Activated gamma-delta T cell treated with anti-CD3 and anti-CD28 coated beads, Interleukin-2, amount 50 U/mL, for 16 hours (primary cell): ENCODE data around the gene PRKN.

Source experiments
- DNase-seq: peaks from one replicate; pipeline ENCODE4 v3.0.0-alpha.2; 2020; ENCODE audit warnings: low read depth

The PRKN gene

DNA sequence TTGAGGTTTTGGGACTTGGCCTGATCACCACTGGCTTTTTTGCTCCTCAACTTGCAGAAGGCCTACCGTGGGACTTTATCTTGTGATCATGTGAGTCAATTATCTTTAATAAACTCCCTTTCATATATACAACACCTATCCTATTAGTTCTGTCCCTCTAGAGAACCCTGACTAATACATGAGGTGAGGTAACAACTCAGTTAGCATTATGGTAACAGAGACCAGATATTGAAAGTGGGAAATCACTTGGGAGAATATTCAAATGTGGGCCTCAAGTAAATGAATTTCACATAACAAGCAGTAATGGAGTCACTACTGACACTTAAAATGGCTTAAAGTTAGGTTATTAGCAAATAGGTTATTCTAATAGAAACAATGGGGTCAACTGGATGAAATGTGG is 1015.6 kb downstream of the PRKN start:
- no peak for DNase-seq

- DNase-seq = no peak
These were observed 1016.1 kb downstream of the PRKN start for GRCh38 chr6:161711515-161711914.

GRCh38 chr6:161710698-161711097 is 1016.9 kb downstream of the PRKN start:
- no peak for DNase-seq

DNA sequence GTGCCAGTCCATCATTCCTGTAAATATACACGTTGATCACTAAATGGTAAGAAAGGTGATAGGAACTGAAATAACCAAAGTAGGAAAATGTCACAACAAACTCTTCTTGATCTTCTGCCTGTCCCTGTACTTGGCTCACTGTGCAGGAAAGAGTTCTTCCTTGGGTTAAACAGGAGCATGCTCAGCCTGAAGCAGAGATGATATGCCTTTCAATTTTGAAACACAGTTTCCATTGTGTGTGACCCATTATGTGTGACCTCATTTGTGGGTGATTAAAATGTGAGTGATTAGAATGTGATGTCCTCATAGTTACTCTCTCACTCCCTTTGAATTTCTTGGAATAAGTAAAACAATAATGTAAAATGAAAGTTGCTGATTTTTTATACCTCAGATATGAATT is 1026.5 kb downstream of the PRKN start:
- no peak for DNase-seq

GRCh38 chr6:161696801-161697200 is 1030.8 kb downstream of the PRKN start:
- DNase-seq = no peak

DNA sequence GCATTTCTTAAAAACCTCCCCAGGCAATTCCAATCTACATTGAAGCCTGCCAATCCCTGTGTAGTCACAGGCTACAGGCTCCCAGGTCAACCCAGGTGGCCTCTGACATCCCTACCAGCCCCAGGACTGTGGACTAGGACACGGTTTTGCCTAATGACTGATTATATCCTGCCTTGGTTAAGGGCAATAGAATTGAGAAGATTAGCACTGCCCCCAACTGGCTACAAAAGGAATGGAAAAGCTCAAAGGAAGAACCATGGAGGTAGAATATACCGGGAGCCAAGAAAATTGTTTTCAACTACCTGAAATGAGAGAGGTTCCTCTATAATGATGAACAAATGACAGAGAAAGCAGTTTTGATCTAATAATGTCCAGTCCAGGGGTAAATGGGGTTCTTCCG is 1032.6 kb downstream of the PRKN start:
- DNase-seq = no peak

GRCh38 chr6:161686655-161687054 is 1040.9 kb downstream of the PRKN start:
- no peak for DNase-seq

- DNase-seq = no peak
These were observed 1042.7 kb downstream of the PRKN start for GRCh38 chr6:161684731-161685475.

- no peak for DNase-seq
These were observed 1044.2 kb downstream of the PRKN start for GRCh38 chr6:161683400-161683799.

GRCh38 chr6:161682982-161683381 is 1044.6 kb downstream of the PRKN start:
- DNase-seq = no peak

DNA sequence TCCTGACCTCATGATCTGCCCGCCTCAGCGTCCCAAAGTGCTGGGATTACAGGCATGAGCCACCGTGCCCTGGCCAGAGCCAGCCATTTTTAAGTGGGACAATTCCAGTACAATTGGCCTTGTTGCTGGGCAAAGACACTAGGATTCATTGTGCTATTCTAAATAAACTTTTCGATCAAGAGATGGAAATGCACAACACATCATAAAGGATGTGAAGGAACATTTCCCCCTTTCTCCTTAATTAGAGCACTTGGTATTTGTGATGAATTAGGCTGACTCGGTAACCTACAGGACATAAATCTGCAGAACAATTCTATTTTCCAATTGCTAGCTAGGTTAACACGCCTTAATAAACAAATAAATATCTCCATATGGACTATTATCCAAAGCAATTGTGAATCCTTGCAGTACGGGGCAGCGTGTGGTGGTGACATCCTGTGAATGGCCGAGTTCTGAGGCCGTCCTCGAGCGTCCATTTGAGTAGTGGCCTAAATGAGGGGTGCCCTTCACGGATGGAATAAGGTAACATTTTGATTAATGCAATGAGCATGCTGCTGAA is 1047.5 kb downstream of the PRKN start:
- no peak for DNase-seq

DNA sequence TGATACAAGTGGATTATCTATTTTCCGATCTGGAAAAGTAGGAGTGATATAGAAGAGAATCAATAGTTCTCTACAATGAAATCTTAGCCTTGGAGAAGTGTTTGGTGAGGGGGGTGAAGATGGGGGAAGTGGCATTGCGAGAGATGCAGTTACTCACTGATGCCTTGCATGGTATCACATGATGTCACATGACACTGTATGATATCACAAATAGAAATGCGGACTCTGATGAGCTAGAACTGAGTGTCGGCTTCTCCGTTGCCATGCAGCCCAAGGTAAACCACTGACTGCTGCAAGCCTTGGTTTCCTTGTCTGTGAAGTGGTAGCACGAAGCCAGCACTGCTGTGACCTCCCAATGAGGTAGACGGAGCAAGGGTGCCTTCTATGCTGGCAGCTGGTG is 1050.4 kb downstream of the PRKN start:
- DNase-seq = no peak

GRCh38 chr6:161676586-161676985 is 1051.0 kb downstream of the PRKN start:
- no peak for DNase-seq

GRCh38 chr6:161674930-161675682 is 1052.5 kb downstream of the PRKN start:
- no peak for DNase-seq

- DNase-seq = no peak
These were observed 1054.5 kb downstream of the PRKN start for GRCh38 chr6:161673026-161673425.

GRCh38 chr6:161671117-161671516 is 1056.4 kb downstream of the PRKN start:
- DNase-seq = no peak

DNA sequence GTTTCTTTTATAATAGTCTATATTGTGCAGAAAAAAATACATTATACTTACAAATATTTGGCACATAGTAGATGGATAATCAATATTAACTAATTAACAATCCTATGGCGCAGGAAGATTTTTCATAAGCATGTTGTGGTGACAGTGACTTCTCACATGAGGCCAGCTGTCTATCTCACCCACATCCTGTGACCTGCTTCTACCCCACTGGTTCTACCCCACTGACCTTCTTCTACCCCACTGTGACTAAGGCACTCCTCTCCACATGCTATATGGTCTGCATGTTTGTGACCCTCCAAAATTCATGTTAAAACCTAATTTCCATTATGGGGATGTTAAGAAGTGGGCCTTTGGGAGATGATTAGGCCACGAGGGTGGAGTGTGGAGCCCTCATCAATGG is 1058.9 kb downstream of the PRKN start:
- no peak for DNase-seq

DNA sequence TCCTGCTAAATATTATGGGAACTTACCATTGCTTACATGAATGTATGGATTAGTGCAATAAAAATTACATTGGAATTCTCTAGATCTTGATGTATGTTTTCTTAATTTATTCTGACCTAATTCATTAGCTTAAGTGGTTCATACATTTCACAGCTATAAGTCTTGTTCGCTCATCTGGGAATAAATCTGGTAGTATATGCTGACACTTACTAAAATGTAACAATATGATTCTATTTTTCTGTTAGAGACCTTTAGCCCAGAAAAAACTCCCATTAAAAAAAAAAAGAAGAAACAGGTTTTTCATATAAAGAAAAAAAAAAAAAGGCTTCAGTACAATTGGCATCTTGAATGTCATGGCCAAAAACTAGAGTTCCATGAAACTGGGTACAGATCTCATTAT is 1059.6 kb downstream of the PRKN start:
- no peak for DNase-seq

DNA sequence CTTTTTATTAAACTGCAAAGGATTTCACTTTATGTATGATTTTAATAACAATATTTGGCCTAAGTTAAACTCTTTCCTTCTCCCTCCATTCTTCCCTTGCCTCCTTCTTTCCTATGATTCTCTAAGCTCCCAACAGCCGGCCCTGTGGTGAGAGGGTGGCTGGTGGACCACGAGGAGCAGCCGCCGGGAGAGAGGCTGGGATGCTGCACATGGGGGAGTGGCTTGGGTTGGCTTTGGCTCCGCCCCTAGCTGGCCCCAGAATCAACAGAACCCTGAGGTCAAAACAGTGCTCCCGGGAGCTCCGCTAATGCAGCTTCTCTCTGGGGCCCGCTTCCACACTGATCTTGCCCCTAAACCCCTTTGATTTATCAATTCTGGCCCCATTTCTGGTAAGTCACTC is 1063.9 kb downstream of the PRKN start:
- no peak for DNase-seq

- no peak for DNase-seq
These were observed 1066.6 kb downstream of the PRKN start for GRCh38 chr6:161660666-161661571.

- DNase-seq = no peak
These were observed 1069.4 kb downstream of the PRKN start for GRCh38 chr6:161658211-161658610.

DNA sequence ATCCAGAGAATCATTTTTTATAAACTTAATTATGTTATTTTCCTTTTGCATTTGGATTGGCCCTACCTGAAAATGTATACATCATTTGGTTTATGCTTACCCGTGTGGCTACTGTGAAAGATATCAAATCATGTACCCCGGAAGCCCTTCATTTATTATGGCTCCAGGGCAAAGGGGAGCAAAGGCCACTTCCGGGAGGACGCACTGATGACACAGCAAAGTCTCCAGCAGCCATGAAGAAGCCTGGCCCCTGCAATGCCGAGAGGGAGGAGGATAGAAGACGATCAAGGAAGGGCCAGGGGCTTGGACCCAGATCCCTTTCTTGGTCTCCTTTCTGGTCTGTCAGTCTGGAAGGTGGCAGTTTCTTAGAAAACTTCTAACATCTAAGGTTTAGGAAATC is 1073.4 kb downstream of the PRKN start:
- DNase-seq = no peak
